HepG2 (cell line): ENCODE results near the gene CST3. TPM values are rescaled to one million over a fixed set of nuclear protein-coding genes. Genes with fewer than 3 reads are reported as not detected.

Experiments
- CCDC6 ChIP-seq: sonication (generic); formaldehyde crosslinking; IDR thresholded peaks from 2 replicates; pipeline ENCODE4 v1.8.1; 2022; ENCODE audit warnings: mild to moderate bottlenecking, missing genetic modification reagents, moderate library complexity
- GATAD2A ChIP-seq: IDR thresholded peaks from 2 replicates; pipeline ENCODE4 v1.6.1; 2016
- IRF2 ChIP-seq: IDR thresholded peaks from 2 replicates; pipeline ENCODE4 v1.6.1; 2018; ENCODE audit warnings: missing genetic modification reagents, missing compliant biosample characterization
- MEIS2 ChIP-seq: sonication (generic); formaldehyde crosslinking; IDR thresholded peaks from 2 replicates; pipeline ENCODE4 v1.9.0; 2021; ENCODE audit warnings: mild to moderate bottlenecking, missing genetic modification reagents
- NCOR1 ChIP-seq: fragments of 200-600 bp; sonication (generic); IDR thresholded peaks from 2 replicates; pipeline ENCODE4 v1.7.0; 2017; ENCODE audit warnings: antibody characterized with exemption, low read length, borderline replicate concordance
- NPAS2 ChIP-seq: sonication (generic); formaldehyde crosslinking; IDR thresholded peaks from 2 replicates; pipeline ENCODE4 v1.8.0; 2022; ENCODE audit warnings: mild to moderate bottlenecking, missing genetic modification reagents, borderline replicate concordance
- PHF8 ChIP-seq: sonication (generic); formaldehyde crosslinking; IDR thresholded peaks from 2 replicates; pipeline ENCODE4 v1.5.0; 2020; ENCODE audit warnings: missing genetic modification reagents
- SNAPC2 ChIP-seq: sonication (generic); formaldehyde crosslinking; IDR thresholded peaks from 2 replicates; pipeline ENCODE4 v1.8.1; 2022; ENCODE audit warnings: mild to moderate bottlenecking, missing genetic modification reagents
- SUZ12 ChIP-seq: fragments of 150-350 bp; IDR thresholded peaks from 2 replicates; pipeline ENCODE4 v1.6.1; 2014; ENCODE audit warnings: low read depth, low read length
- TARDBP ChIP-seq: sonication (generic); formaldehyde crosslinking; IDR thresholded peaks from 2 replicates; pipeline ENCODE4 v1.8.0; 2022; ENCODE audit warnings: mild to moderate bottlenecking, missing genetic modification reagents
- TMF1 ChIP-seq: sonication (generic); formaldehyde crosslinking; IDR thresholded peaks from 2 replicates; pipeline ENCODE4 v1.8.1; 2022; ENCODE audit warnings: low read depth, missing genetic modification reagents
- TSC22D2 ChIP-seq: sonication (generic); formaldehyde crosslinking; IDR thresholded peaks from 2 replicates; pipeline ENCODE4 v1.5.1; 2020; ENCODE audit warnings: missing genetic modification reagents, mild to moderate bottlenecking, borderline replicate concordance
- ZNF20 ChIP-seq: sonication (generic); formaldehyde crosslinking; IDR thresholded peaks from 2 replicates; pipeline ENCODE4 v1.4.0; 2020; ENCODE audit warnings: mild to moderate bottlenecking, moderate library complexity, missing genetic modification reagents
- ZNF205 ChIP-seq: IDR thresholded peaks from 2 replicates; pipeline ENCODE4 v1.6.1; 2018; ENCODE audit warnings: missing biosample characterization, missing genetic modification reagents
- ZNF253 ChIP-seq: sonication (generic); formaldehyde crosslinking; IDR thresholded peaks from 2 replicates; pipeline ENCODE4 v1.8.0; 2022; ENCODE audit warnings: mild to moderate bottlenecking, missing genetic modification reagents, borderline replicate concordance
- ZNF331 ChIP-seq: sonication (generic); formaldehyde crosslinking; IDR thresholded peaks from 2 replicates; pipeline ENCODE4 v1.4.0; 2020; ENCODE audit warnings: missing genetic modification reagents
- ZNF776 ChIP-seq: sonication (generic); formaldehyde crosslinking; IDR thresholded peaks from 2 replicates; pipeline ENCODE4 v1.4.0; 2020; ENCODE audit warnings: mild to moderate bottlenecking, missing genetic modification reagents
- polyA plus RNA-seq, 8 experiments: library from polyadenylated mRNA; depleted of rRNA in 3 of 8; stranded (reverse) in 7 of 8; unstranded in 1 of 8; fragments of >200 nt; fragmentation: Illumina TruSeq in 4 of 8; extraction: Trizol in 4 of 8; gene quantifications; 2 replicates each; pipeline versions ENCODE4 v1.2.1 to v1.2.3, GENCODE V29; 2011 to 2016; ENCODE audit warnings: low read depth in 4 of 8, missing spikeins in 1 of 8, mixed read lengths in 1 of 8; ENCODE audit not compliant: insufficient read depth in 1 of 8
- total RNA-seq, 5 experiments: library from RNA; depleted of rRNA; stranded (reverse); fragments of >200 nt; fragmentation: Illumina TruSeq; extraction: Trizol; gene quantifications; 2 replicates each; pipeline ENCODE4 v1.2.3, GENCODE V29; 2016; ENCODE audit warnings: low read depth in 1 of 5
- TF ChIP-seq, protein P1 (sequence below), 2 experiments: fragments of 450-650 bp in 1 of 2; sonication (generic) in 1 of 2; formaldehyde crosslinking; IDR thresholded peaks; 2 replicates each; pipeline versions ENCODE4 v1.5.0 to v1.8.0; 2020 to 2022; ENCODE audit warnings: mild to moderate bottlenecking in 1 of 2, missing genetic modification reagents in 1 of 2
- TF ChIP-seq, protein P2 (sequence below): sonication (generic); formaldehyde crosslinking; IDR thresholded peaks from 2 replicates; pipeline ENCODE4 v1.4.0; 2020; ENCODE audit warnings: mild to moderate bottlenecking, missing genetic modification reagents
- TF ChIP-seq, protein P3 (sequence below), 2 experiments: sonication (generic) in 1 of 2; formaldehyde crosslinking in 1 of 2; IDR thresholded peaks; 2 replicates each; pipeline versions ENCODE4 v1.5.1 to v1.6.1; 2011 to 2020; ENCODE audit warnings: borderline replicate concordance in 1 of 2, low read depth in 1 of 2, low read length in 1 of 2, mild to moderate bottlenecking in 1 of 2, missing genetic modification reagents in 1 of 2, moderate library complexity in 1 of 2

The CST3 gene
- total and polyA plus RNA-seq, 2 of the 13 experiments (the other 11 are each of a cell fraction or from before 2014, with no cell fraction given), result 690 to 1,005 TPM

DNA sequence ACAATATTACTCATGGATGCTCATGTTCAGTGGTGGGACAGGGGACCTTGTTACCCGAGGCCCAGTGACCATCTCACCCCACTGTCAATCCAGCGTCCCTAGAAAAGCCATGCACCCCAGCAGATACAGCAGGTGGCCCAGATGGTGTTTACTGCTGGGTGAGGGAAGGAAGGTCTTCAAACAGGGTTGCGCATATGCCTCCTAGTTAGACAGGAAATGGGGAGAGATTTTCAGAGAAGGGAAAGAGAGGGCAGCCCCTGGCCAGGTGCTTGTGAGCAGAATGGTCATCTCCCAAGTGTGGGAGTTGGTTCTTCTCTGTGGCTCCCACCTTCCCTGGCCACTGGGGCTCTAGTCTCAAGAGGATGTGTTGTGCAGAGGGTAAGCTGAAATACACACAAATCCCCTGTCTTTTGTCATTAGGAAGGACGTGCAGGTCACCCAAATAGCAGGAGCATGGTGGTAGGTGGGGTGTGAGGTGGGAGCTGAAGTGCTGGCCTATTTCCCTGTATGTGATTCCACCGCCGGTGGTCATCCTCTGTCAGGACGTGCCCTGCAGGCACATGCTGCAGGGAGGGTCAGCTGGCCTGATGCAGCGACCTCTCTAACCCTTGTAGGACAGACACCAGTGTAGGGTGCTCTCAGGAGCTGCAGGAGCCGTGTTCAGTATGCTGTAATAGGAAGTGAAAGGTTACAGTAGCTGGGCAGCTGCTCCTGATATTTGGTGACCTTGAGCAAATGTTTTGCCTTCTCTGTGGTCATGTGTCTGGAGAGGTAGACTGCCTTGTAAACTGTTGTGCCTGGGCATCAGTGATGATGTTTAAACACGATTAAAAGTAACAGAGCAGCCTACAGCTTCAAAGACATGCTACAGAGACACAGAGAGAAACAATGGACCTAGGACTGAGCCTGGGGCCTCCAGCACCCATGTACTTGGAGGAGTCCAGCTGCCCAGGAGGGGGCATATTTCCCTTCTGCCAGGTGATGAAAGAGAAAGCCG lies 3.2 kb upstream of the CST3 start (continued):
- TF ChIP-seq TSC22D2 (peak; percentile 33; the same call in 1 of the 2 replicates), ZNF205 (CRISPR knock-in tag) (peak; percentile 79), GATAD2A (CRISPR knock-in tag) (peak; percentile 91), PHF8 (peak; percentile 17; the same call in 1 of the 2 replicates), ZNF776 (CRISPR knock-in tag) (no peak), ZNF331 (CRISPR knock-in tag) (0 out of 2 replicates have a peak, but pooled peaks have one; percentile 75), ZNF20 (no peak), MEIS2 (CRISPR knock-in tag) (0 out of 2 replicates have a peak, but pooled peaks have one; percentile 34), SUZ12 (no peak), ZNF253 (no peak), IRF2 (CRISPR knock-in tag) (peak; percentile 83), CCDC6 (peak; percentile 70; the same call in 1 of the 2 replicates), TARDBP (CRISPR knock-in tag) (peak; percentile 91), SNAPC2 (peak; percentile 89; the same call in 1 of the 2 replicates), NPAS2 (no peak), NCOR1 (no peak), TMF1 (CRISPR knock-in tag) (0 out of 2 replicates have a peak, but pooled peaks have one; percentile 80)
- TF ChIP-seq, protein P1, sequence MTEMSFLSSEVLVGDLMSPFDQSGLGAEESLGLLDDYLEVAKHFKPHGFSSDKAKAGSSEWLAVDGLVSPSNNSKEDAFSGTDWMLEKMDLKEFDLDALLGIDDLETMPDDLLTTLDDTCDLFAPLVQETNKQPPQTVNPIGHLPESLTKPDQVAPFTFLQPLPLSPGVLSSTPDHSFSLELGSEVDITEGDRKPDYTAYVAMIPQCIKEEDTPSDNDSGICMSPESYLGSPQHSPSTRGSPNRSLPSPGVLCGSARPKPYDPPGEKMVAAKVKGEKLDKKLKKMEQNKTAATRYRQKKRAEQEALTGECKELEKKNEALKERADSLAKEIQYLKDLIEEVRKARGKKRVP (CRISPR knock-in tag; IDR thresholded peaks at IDR 0.05), result peak in 1 of 2 experiments; percentile 95; a peak in 2 of 4 replicates
- TF ChIP-seq, protein P2, sequence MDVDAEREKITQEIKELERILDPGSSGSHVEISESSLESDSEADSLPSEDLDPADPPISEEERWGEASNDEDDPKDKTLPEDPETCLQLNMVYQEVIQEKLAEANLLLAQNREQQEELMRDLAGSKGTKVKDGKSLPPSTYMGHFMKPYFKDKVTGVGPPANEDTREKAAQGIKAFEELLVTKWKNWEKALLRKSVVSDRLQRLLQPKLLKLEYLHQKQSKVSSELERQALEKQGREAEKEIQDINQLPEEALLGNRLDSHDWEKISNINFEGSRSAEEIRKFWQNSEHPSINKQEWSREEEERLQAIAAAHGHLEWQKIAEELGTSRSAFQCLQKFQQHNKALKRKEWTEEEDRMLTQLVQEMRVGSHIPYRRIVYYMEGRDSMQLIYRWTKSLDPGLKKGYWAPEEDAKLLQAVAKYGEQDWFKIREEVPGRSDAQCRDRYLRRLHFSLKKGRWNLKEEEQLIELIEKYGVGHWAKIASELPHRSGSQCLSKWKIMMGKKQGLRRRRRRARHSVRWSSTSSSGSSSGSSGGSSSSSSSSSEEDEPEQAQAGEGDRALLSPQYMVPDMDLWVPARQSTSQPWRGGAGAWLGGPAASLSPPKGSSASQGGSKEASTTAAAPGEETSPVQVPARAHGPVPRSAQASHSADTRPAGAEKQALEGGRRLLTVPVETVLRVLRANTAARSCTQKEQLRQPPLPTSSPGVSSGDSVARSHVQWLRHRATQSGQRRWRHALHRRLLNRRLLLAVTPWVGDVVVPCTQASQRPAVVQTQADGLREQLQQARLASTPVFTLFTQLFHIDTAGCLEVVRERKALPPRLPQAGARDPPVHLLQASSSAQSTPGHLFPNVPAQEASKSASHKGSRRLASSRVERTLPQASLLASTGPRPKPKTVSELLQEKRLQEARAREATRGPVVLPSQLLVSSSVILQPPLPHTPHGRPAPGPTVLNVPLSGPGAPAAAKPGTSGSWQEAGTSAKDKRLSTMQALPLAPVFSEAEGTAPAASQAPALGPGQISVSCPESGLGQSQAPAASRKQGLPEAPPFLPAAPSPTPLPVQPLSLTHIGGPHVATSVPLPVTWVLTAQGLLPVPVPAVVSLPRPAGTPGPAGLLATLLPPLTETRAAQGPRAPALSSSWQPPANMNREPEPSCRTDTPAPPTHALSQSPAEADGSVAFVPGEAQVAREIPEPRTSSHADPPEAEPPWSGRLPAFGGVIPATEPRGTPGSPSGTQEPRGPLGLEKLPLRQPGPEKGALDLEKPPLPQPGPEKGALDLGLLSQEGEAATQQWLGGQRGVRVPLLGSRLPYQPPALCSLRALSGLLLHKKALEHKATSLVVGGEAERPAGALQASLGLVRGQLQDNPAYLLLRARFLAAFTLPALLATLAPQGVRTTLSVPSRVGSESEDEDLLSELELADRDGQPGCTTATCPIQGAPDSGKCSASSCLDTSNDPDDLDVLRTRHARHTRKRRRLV (CRISPR knock-in tag), result 0 out of 2 replicates have a peak, but pooled peaks have one; percentile 52
- TF ChIP-seq, protein P3, sequence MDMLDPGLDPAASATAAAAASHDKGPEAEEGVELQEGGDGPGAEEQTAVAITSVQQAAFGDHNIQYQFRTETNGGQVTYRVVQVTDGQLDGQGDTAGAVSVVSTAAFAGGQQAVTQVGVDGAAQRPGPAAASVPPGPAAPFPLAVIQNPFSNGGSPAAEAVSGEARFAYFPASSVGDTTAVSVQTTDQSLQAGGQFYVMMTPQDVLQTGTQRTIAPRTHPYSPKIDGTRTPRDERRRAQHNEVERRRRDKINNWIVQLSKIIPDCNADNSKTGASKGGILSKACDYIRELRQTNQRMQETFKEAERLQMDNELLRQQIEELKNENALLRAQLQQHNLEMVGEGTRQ (IDR thresholded peaks at IDR 0.05; ENCODE audit: low read depth, low read length), result peak; percentile 46; the same call in 1 of the 2 replicates
- TF ChIP-seq, protein P3 (CRISPR knock-in tag; IDR thresholded peaks at IDR 0.05; ENCODE audit: borderline replicate concordance), result peak; percentile 52; the same call in 1 of the 2 replicates
